PC-3 (cell line): ENCODE results near the gene CYSLTR1. TPM values are rescaled to one million over a fixed set of nuclear protein-coding genes. Genes with fewer than 3 reads are reported as not detected.
A peak's percentile ranks its signal among the peaks of the same experiment; 100 is the strongest.

Source experiments
- ATAC-seq: fragments of 200-7000 bp; cut with Tn5 transposase; 2 replicates; pipeline ENCODE4 v1.9.1; 2020; ENCODE audit warnings: mild to moderate bottlenecking, moderate library complexity
- BruUV-seq: library from RNA; stranded (reverse); fragments of 400-500 nt; replicated peaks from 2 replicates; lab custom pipeline; 2021; lab: Mats Ljungman, UMichigan
- CTCF ChIA-PET: fragments of 300-600 bp; sonication (Branson Sonifier 250); formaldehyde crosslinking; loops from one replicate; lab custom pipeline; 2022; ENCODE audit warnings: antibody characterized with exemption; lab: Charles Lee
- POLR2A ChIA-PET: fragments of 300-600 bp; sonication (Branson Sonifier 250); formaldehyde crosslinking; loops from one replicate; lab custom pipeline; 2022; ENCODE audit warnings: antibody characterized with exemption; ENCODE audit not compliant: unreplicated experiment; lab: Charles Lee
- DNase-seq: peaks from one replicate; pipeline ENCODE4 v3.0.0-alpha.2; 2015
- H2AFZ ChIP-seq: fragments of 300-600 bp; sonication (generic); 2 replicates; pipeline ENCODE4 v1.6.0; 2016; ENCODE audit warnings: antibody characterized with exemption, low read length
- H3F3A ChIP-seq: fragments of 300-600 bp; sonication (generic); one replicate; pipeline ENCODE4 v1.6.0; 2017; ENCODE audit warnings: antibody characterized with exemption, low read length, control low read depth, mild to moderate bottlenecking; ENCODE audit not compliant: unreplicated experiment
- H3K27ac ChIP-seq: fragments of 300-600 bp; sonication (generic); 2 replicates; pipeline ENCODE4 v1.5.1; 2016; ENCODE audit warnings: mild to moderate bottlenecking, low read length
- H3K27me3 ChIP-seq: fragments of 300-600 bp; sonication (generic); 2 replicates; pipeline ENCODE4 v1.6.1; 2016; ENCODE audit warnings: low read length, mixed read lengths
- H3K36me3 ChIP-seq: fragments of 300-600 bp; sonication (generic); 2 replicates; pipeline ENCODE4 v1.6.1; 2016; ENCODE audit warnings: low read depth, mixed run types, low read length, mixed read lengths
- H3K4me1 ChIP-seq: fragments of 300-600 bp; sonication (generic); 2 replicates; pipeline ENCODE4 v1.5.1; 2016; ENCODE audit warnings: low read length; ENCODE audit not compliant: insufficient read depth
- H3K4me2 ChIP-seq: fragments of 300-600 bp; sonication (generic); 2 replicates; pipeline ENCODE4 v1.6.0; 2016; ENCODE audit warnings: low read length
- H3K4me3 ChIP-seq: fragments of 300-600 bp; sonication (generic); 2 replicates; pipeline ENCODE4 v1.5.1; 2016; ENCODE audit warnings: mild to moderate bottlenecking, low read length, mixed read lengths
- H3K79me2 ChIP-seq: fragments of 300-600 bp; sonication (generic); 2 replicates; pipeline ENCODE4 v1.6.1; 2017; ENCODE audit warnings: low read length, mixed read lengths
- H3K9ac ChIP-seq: fragments of 300-600 bp; sonication (generic); 2 replicates; pipeline ENCODE4 v1.6.0; 2016; ENCODE audit warnings: mild to moderate bottlenecking, low read length
- H3K9me2 ChIP-seq: fragments of 300-600 bp; sonication (generic); replicated peaks from 2 replicates; pipeline ENCODE4 v1.6.1; 2016; ENCODE audit warnings: mixed run types, low read length, mixed read lengths
- H3K9me3 ChIP-seq: fragments of 300-600 bp; sonication (generic); 2 replicates; pipeline ENCODE4 v1.6.1; 2016; ENCODE audit warnings: low read length, mixed read lengths
- H4K20me1 ChIP-seq: fragments of 300-600 bp; sonication (generic); 2 replicates; pipeline ENCODE4 v1.6.1; 2016; ENCODE audit warnings: low read length, mixed read lengths
- CTCF ChIP-seq: fragments of 300-600 bp; sonication (generic); conservative IDR thresholded peaks from 2 replicates; pipeline ENCODE4 v1.5.1; 2017; ENCODE audit warnings: antibody characterized with exemption, low read depth, mild to moderate bottlenecking, low read length
- EZH2 ChIP-seq: fragments of 300-600 bp; sonication (generic); IDR thresholded peaks from one replicate; pipeline ENCODE4 v1.6.1; 2017; ENCODE audit warnings: antibody characterized with exemption, mild to moderate bottlenecking, low read length; ENCODE audit not compliant: unreplicated experiment
- EZH2phosphoT487 ChIP-seq: fragments of 300-600 bp; sonication (generic); IDR thresholded peaks from 2 replicates; pipeline ENCODE4 v1.6.1; 2018; ENCODE audit warnings: mild to moderate bottlenecking, antibody characterized with exemption, low read length, borderline replicate concordance
- intact Hi-C: fragments of 100-400 bp; cut with micrococcal nuclease; formaldehyde crosslinking; loops from 2 replicates; pipeline ENCODE4 v1.9.0; 2023
- total RNA-seq: library from RNA; depleted of rRNA; stranded (reverse); fragments of >200 nt; gene quantifications from 2 replicates; pipeline ENCODE4 v1.2.3, GENCODE V29; 2014

CYSLTR1 gene
- total RNA-seq, 1 experiment from 2014 or later, result not detected

GRCh38 chrX:78322863-78323262, 4.5 kb downstream of the CYSLTR1 start:
- ChIA-PET POLR2A (no interaction called here), CTCF (no interaction called here)
- no peaks in the 10 kb centered on the region for H3K27me3 ChIP-seq
- no peak for ATAC-seq
- intact Hi-C loops, result no loop called here
- no peaks in the 10 kb centered on the region for H3F3A ChIP-seq
- H3K9me3 ChIP-seq, result no peaks in the 10 kb centered on the region
- no peak for DNase-seq
- no peaks in the 10 kb centered on the region for H4K20me1 ChIP-seq
- no peak overlapping the region for H2AFZ ChIP-seq
- H3K9ac ChIP-seq, result no peak overlapping the region
- no peaks in the 10 kb centered on the region for H3K9me2 ChIP-seq
- no peak overlapping the region for H3K4me2 ChIP-seq
- TF ChIP-seq CTCF (no peak), EZH2phosphoT487 (no peak), EZH2 (no peak)
- BruUV-seq, result no TSS peak
- H3K79me2 ChIP-seq, result no peaks in the 10 kb centered on the region
- no peaks in the 10 kb centered on the region for H3K36me3 ChIP-seq
- 0 out of 2 replicates have a peak, but pooled peaks cover 4% of the 10 kb centered on the region for H3K4me1 ChIP-seq
- H3K4me3 ChIP-seq, result no peak overlapping the region
- no peak overlapping the region for H3K27ac ChIP-seq

- Histone ChIP-seq H3F3A (no peaks in the 10 kb centered on the region), H3K27ac (no peak overlapping the region), H2AFZ (no peak overlapping the region), H3K36me3 (no peaks in the 10 kb centered on the region), H3K4me1 (0 out of 2 replicates have a peak, but pooled peaks cover 4% of the 10 kb centered on the region), H3K4me3 (no peak overlapping the region), H3K27me3 (no peaks in the 10 kb centered on the region), H3K79me2 (no peaks in the 10 kb centered on the region), H4K20me1 (no peaks in the 10 kb centered on the region), H3K9ac (no peak overlapping the region), H3K9me2 (no peaks in the 10 kb centered on the region), H3K4me2 (no peak overlapping the region), H3K9me3 (no peaks in the 10 kb centered on the region)
- peak; percentile 40 for DNase-seq
- intact Hi-C loops, result no loop called here
- BruUV-seq, result no TSS peak
- TF ChIP-seq EZH2 (no peak), CTCF (no peak), EZH2phosphoT487 (no peak)
- ATAC-seq, result peak; percentile 74
- POLR2A ChIA-PET, result no interaction called here
- CTCF ChIA-PET, result no interaction called here
Observed at GRCh38 chrX:78321809-78322208, 5.6 kb downstream of the CYSLTR1 start.

GRCh38 chrX:78316265-78316664, 11.1 kb downstream of the CYSLTR1 start:
- no peak overlapping the region for H3K27ac ChIP-seq
- TF ChIP-seq EZH2 (no peak), CTCF (no peak), EZH2phosphoT487 (no peak)
- H3K4me2 ChIP-seq, result no peak overlapping the region
- H3K9ac ChIP-seq, result no peak overlapping the region
- H3K9me2 ChIP-seq, result no peaks in the 10 kb centered on the region
- no peaks in the 10 kb centered on the region for H3K36me3 ChIP-seq
- no peaks in the 10 kb centered on the region for H3K79me2 ChIP-seq
- no peaks in the 10 kb centered on the region for H4K20me1 ChIP-seq
- no peaks in the 10 kb centered on the region for H3F3A ChIP-seq
- ChIA-PET POLR2A (no interaction called here), CTCF (no interaction called here)
- H2AFZ ChIP-seq, result no peak overlapping the region
- H3K27me3 ChIP-seq, result no peaks in the 10 kb centered on the region
- peaks cover 40% of the 10 kb centered on the region for H3K4me1 ChIP-seq
- no peak for ATAC-seq
- no TSS peak for BruUV-seq
- no peaks in the 10 kb centered on the region for H3K9me3 ChIP-seq
- no peak for DNase-seq
- H3K4me3 ChIP-seq, result no peak overlapping the region
- intact Hi-C loops, result no loop called here
